Stimulated activated CD4-positive, alpha-beta T cell treated with anti-CD3 and anti-CD28 coated beads, Interleukin-12 subunit alpha, Interleukin-12 subunit beta, amount 100 ng/mL, for 24 hours (primary cell): ENCODE results near the gene WWOX.

Experiments
- DNase-seq, 2 experiments: peaks; one replicate each; pipeline ENCODE4 v3.0.0-alpha.2; 2020; ENCODE audit warnings: low read depth in 2 of 2

The WWOX gene

GRCh38 chr16:78608305-78608776, 508.9 kb downstream of the WWOX start:
- no peak for DNase-seq

- DNase-seq = no peak
Observed at GRCh38 chr16:78609402-78610274, 510.2 kb downstream of the WWOX start.

- DNase-seq = no peak
Observed at GRCh38 chr16:78611318-78611717, 511.9 kb downstream of the WWOX start.

- no peak for DNase-seq
Observed at GRCh38 chr16:78619811-78620210, 520.4 kb downstream of the WWOX start.

GRCh38 chr16:78620291-78620690, 520.8 kb downstream of the WWOX start:
- no peak for DNase-seq

GRCh38 chr16:78623796-78624195, 524.3 kb downstream of the WWOX start:
- no peak for DNase-seq

- DNase-seq = no peak
Observed at GRCh38 chr16:78624366-78624765, 524.9 kb downstream of the WWOX start.

- no peak for DNase-seq
Observed at GRCh38 chr16:78628461-78629045, 529.1 kb downstream of the WWOX start.

GRCh38 chr16:78629173-78629572, 529.7 kb downstream of the WWOX start:
- no peak for DNase-seq

GRCh38 chr16:78630102-78630501, 530.6 kb downstream of the WWOX start:
- no peak for DNase-seq

GRCh38 chr16:78633551-78633950, 534.1 kb downstream of the WWOX start:
- no peak for DNase-seq

GRCh38 chr16:78635807-78636206, 536.4 kb downstream of the WWOX start:
- no peak for DNase-seq

- no peak for DNase-seq
Observed at GRCh38 chr16:78638371-78638770, 538.9 kb downstream of the WWOX start.

- DNase-seq = no peak
Observed at GRCh38 chr16:78639775-78640174, 540.3 kb downstream of the WWOX start.

- DNase-seq = no peak
Observed at GRCh38 chr16:78640886-78641285, 541.4 kb downstream of the WWOX start.

- DNase-seq = no peak
Observed at GRCh38 chr16:78641433-78641832, 542.0 kb downstream of the WWOX start.

GRCh38 chr16:78642621-78643285, 543.3 kb downstream of the WWOX start:
- no peak for DNase-seq

GRCh38 chr16:78645657-78646056, 546.2 kb downstream of the WWOX start:
- no peak for DNase-seq

- DNase-seq = no peak
Observed at GRCh38 chr16:78647019-78647418, 547.6 kb downstream of the WWOX start.

GRCh38 chr16:78647491-78647890, 548.0 kb downstream of the WWOX start:
- DNase-seq = no peak

- no peak for DNase-seq
Observed at GRCh38 chr16:78648517-78648916, 549.1 kb downstream of the WWOX start.

GRCh38 chr16:78650339-78651074, 551.1 kb downstream of the WWOX start:
- DNase-seq = no peak
